C4-2B (cell line): ENCODE measurements around the gene PPOX.

Experiments
- H3K27ac ChIP-seq: fragments of 450-650 bp; 2 replicates; pipeline ENCODE4 v1.5.1; 2017
- CTCF ChIP-seq: fragments of 450-650 bp; conservative IDR thresholded peaks from 2 replicates; pipeline ENCODE4 v1.5.1; 2017; ENCODE audit warnings: mild to moderate bottlenecking
- ZFX ChIP-seq: fragments of 450-650 bp; IDR thresholded peaks from 2 replicates; pipeline ENCODE4 v1.6.1; 2017

PPOX gene

GRCh38 chr1:161219078-161219892, 53.1 kb downstream of the PPOX start:
- H3K27ac ChIP-seq = no peak overlapping the region
- TF ChIP-seq CTCF (no peak), ZFX (no peak)

- no peak overlapping the region for H3K27ac ChIP-seq
- TF ChIP-seq ZFX (no peak), CTCF (no peak)
Observed at GRCh38 chr1:161220002-161220401, 53.8 kb downstream of the PPOX start.
